Keratinocyte (primary cell): ENCODE measurements around the gene ZNF516. TPM values are rescaled to one million over a fixed set of nuclear protein-coding genes. Genes with fewer than 3 reads are reported as not detected.

ENCODE experiments used
- DNase-seq: peaks from one replicate; pipeline ENCODE4 v3.0.0-alpha.2; 2011; ENCODE audit warnings: low read depth, missing footprints, low spot score
- FAIRE-seq: peaks from 2 replicates; lab custom pipeline; 2011; peaks lifted over from hg19 to GRCh38; lab: Jason Lieb, UNC
- H2AFZ ChIP-seq: 2 replicates; pipeline ENCODE4 v1.6.0; 2012; ENCODE audit warnings: low read length, control low read depth, inconsistent platforms; ENCODE audit not compliant: control insufficient read depth
- H3K27ac ChIP-seq: 2 replicates; pipeline ENCODE4 v1.5.1; 2011; ENCODE audit warnings: low read length; ENCODE audit not compliant: control insufficient read depth, insufficient read depth
- H3K27me3 ChIP-seq: 3 replicates; pipeline ENCODE4 v1.6.0; 2011; ENCODE audit warnings: low read length; ENCODE audit not compliant: control insufficient read depth, insufficient read depth; ENCODE audit errors: extremely low read depth
- H3K36me3 ChIP-seq, 2 experiments: 2 replicates in 1 of 2; 3 replicates in 1 of 2; pipeline ENCODE4 v1.5.1; 2011; ENCODE audit warnings: low read length in 2 of 2, mild to moderate bottlenecking in 1 of 2; ENCODE audit not compliant: control insufficient read depth in 2 of 2, insufficient read depth in 2 of 2; ENCODE audit errors: extremely low read depth in 1 of 2
- H3K4me1 ChIP-seq: 3 replicates; pipeline ENCODE4 v1.5.1; 2011; ENCODE audit warnings: low read length; ENCODE audit not compliant: control insufficient read depth, insufficient read depth; ENCODE audit errors: extremely low read depth
- H3K4me2 ChIP-seq: 3 replicates; pipeline ENCODE4 v1.6.0; 2011; ENCODE audit warnings: low read depth, low read length; ENCODE audit not compliant: control insufficient read depth, insufficient read depth; ENCODE audit errors: extremely low read depth
- H3K4me3 ChIP-seq, 3 experiments: fragments of 200-600 bp in 1 of 3; sonication (generic) in 1 of 3; 2 replicates in 2 of 3; 3 replicates in 1 of 3; pipeline ENCODE4 v1.5.1; 2011 to 2016; ENCODE audit warnings: low read length in 3 of 3, mild to moderate bottlenecking in 3 of 3, control low read depth in 2 of 3, inconsistent platforms in 1 of 3, low read depth in 1 of 3, mixed read lengths in 1 of 3, mixed run types in 1 of 3, moderate library complexity in 1 of 3; ENCODE audit not compliant: control insufficient read depth in 2 of 3, insufficient read depth in 2 of 3; ENCODE audit errors: extremely low read depth in 1 of 3
- H3K79me2 ChIP-seq: 2 replicates; pipeline ENCODE4 v1.6.0; 2012; ENCODE audit warnings: low read length; ENCODE audit not compliant: control insufficient read depth, insufficient read depth
- H3K9ac ChIP-seq: 3 replicates; pipeline ENCODE4 v1.6.0; 2011; ENCODE audit warnings: low read length; ENCODE audit not compliant: control insufficient read depth, insufficient read depth; ENCODE audit errors: extremely low read depth
- H3K9me1 ChIP-seq: 3 replicates; pipeline ENCODE4 v1.6.0; 2011; ENCODE audit warnings: low read length; ENCODE audit not compliant: control insufficient read depth, insufficient read depth; ENCODE audit errors: extremely low read depth
- H3K9me3 ChIP-seq: 2 replicates; pipeline ENCODE4 v1.5.1; 2012; ENCODE audit warnings: low read depth, low read length; ENCODE audit not compliant: control insufficient read depth
- H4K20me1 ChIP-seq: 3 replicates; pipeline ENCODE4 v1.6.0; 2011; ENCODE audit warnings: low read length; ENCODE audit not compliant: control insufficient read depth, insufficient read depth; ENCODE audit errors: extremely low read depth
- CTCF ChIP-seq, 3 experiments: IDR thresholded peaks in 1 of 3; conservative IDR thresholded peaks in 1 of 3; optimal IDR thresholded peaks in 1 of 3; 2 replicates in 2 of 3; 3 replicates in 1 of 3; pipeline versions ENCODE3 to v1.5.1; 2011; ENCODE audit warnings: low read length in 3 of 3, mild to moderate bottlenecking in 3 of 3, moderate library complexity in 2 of 3, control low read depth in 1 of 3, inconsistent platforms in 1 of 3; ENCODE audit not compliant: insufficient read depth in 2 of 3; ENCODE audit errors: extremely low read depth in 1 of 3
- EZH2 ChIP-seq: IDR thresholded peaks from one replicate; pipeline ENCODE4 v1.6.1; 2012; ENCODE audit warnings: inconsistent platforms, mild to moderate bottlenecking, low read length, moderate library complexity
- dilution Hi-C: fragments of 300-500 bp; cut with MboI; formaldehyde crosslinking; loops from one replicate; pipeline ENCODE4 v1.7.0; 2020; ENCODE audit warnings: low sequenced_read_pairs; ENCODE audit not compliant: extremely low pct_ligation_motif_present
- polyA plus RNA-seq, 5 experiments: library from polyadenylated mRNA; depleted of rRNA in 3 of 5; stranded (reverse) in 3 of 5; stranded (forward) in 1 of 5; unstranded in 1 of 5; fragments of >200 nt; gene quantifications; 1 replicate in 1 of 5; 2 replicates in 3 of 5; 3 replicates in 1 of 5; pipeline versions ENCODE4 v1.2.1 to v1.2.3, GENCODE V29; 2011 to 2012; ENCODE audit warnings: missing spikeins in 2 of 5, low read depth in 1 of 5, low replicate concordance in 1 of 5

The ZNF516 gene
- polyA plus RNA-seq, 1 donor (not counting 4 experiments of a cell fraction or from before 2014, with no cell fraction given) = 9.3 TPM

- TF ChIP-seq EZH2 (no peak), CTCF (optimal IDR thresholded peaks at IDR 0.05 in 1 of 3, IDR thresholded peaks at IDR 0.05 in 1 of 3, conservative IDR thresholded peaks at IDR 0.05 in 1 of 3; ENCODE audit: extremely low read depth in 1 of 3, insufficient read depth in 2 of 3, low read length in 3 of 3) (no peak)
- H3K27ac ChIP-seq = no peak overlapping the region
- peaks cover 21% of the 10 kb centered on the region for H3K79me2 ChIP-seq
- DNase-seq = no peak
- no peak for FAIRE-seq
- no peaks in the 10 kb centered on the region for H3K9me1 ChIP-seq
- no peaks in the 10 kb centered on the region for H3K4me1 ChIP-seq
- no peak overlapping the region for H3K4me3 ChIP-seq
- no peak overlapping the region for H3K9ac ChIP-seq
- H3K9me3 ChIP-seq = no peaks in the 10 kb centered on the region
- H4K20me1 ChIP-seq = peaks cover 6% of the 10 kb centered on the region
- no peak overlapping the region for H3K4me2 ChIP-seq
- no peak overlapping the region for H2AFZ ChIP-seq
- dilution Hi-C loops = no loop called here
- H3K36me3 ChIP-seq = peaks cover under 1 to 4% of the 10 kb centered on the region in 2 experiments
- no peaks in the 10 kb centered on the region for H3K27me3 ChIP-seq
Observed at GRCh38 chr18:76382275-76382674, 112.8 kb downstream of the ZNF516 start.

- TF ChIP-seq EZH2 = no peak
- TF ChIP-seq CTCF (optimal IDR thresholded peaks at IDR 0.05 in 1 of 3, IDR thresholded peaks at IDR 0.05 in 1 of 3, conservative IDR thresholded peaks at IDR 0.05 in 1 of 3; ENCODE audit: extremely low read depth in 1 of 3, insufficient read depth in 2 of 3, low read length in 3 of 3) = peak; percentile 33 to 62 (median 60)
- H3K79me2 ChIP-seq = peaks cover 11% of the 10 kb centered on the region
- no peaks in the 10 kb centered on the region for H3K9me1 ChIP-seq
- peaks cover 5 to 7% of the 10 kb centered on the region in 2 experiments for H3K36me3 ChIP-seq
- no peak overlapping the region for H3K27ac ChIP-seq
- no peak overlapping the region for H3K4me2 ChIP-seq
- DNase-seq (no peak), FAIRE-seq (no peak)
- H3K27me3 ChIP-seq = no peaks in the 10 kb centered on the region
- dilution Hi-C loops = no loop called here
- H3K4me3 ChIP-seq = no peak overlapping the region
- no peak overlapping the region for H3K9ac ChIP-seq
- H3K9me3 ChIP-seq = no peaks in the 10 kb centered on the region
- no peak overlapping the region for H2AFZ ChIP-seq
- peaks cover 6% of the 10 kb centered on the region for H4K20me1 ChIP-seq
- H3K4me1 ChIP-seq = no peaks in the 10 kb centered on the region
Observed at GRCh38 chr18:76380791-76381405, 114.1 kb downstream of the ZNF516 start.
